ENCODE results near the gene TNS1. TPM values are rescaled to one million over a fixed set of nuclear protein-coding genes. Genes with fewer than 3 reads are reported as not detected.

Gene TNS1
- total and polyA plus RNA-seq, 5 donors, result 243 to 647 (median 513) TPM

DNA sequence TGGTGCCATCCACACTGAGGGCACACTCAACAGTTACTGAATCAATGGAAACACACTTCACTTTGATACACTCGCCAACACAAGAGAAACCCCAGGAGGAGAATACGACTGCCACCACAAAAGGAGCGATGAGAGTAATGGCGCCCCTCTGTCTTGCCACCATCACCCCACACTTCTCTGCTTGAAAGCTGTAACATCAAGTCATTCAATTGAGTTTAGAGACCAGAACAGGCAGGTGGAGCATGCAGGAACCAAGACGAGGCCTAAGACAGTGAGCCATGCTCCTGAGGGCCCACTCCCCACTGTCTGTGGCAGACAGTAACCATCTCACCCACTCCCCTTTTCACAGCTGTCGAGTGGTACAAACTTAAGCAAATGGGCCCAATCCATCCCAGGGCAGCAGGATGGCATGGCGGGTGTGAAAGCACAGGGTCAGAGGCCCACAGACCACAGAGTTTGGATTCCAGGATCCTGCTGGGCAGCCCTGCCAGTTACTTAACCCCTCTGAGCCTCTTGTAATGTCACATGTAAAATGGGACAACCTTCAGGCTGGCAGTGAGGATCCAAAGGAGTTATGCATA, 101.9 kb downstream of the TNS1 start:
- DNase-seq, result peak in 1 of 3 donors; percentile 21
- ATAC-seq, result no peak
- H3K9me3 ChIP-seq (ENCODE audit: control insufficient read depth, low read length), result no peaks in the 10 kb centered on the region
- intact Hi-C loops (cut with DNase I), result loop anchor here in 2 of 4 donors (5.0 kb wide), 2 partner anchors 36 to 41 kb away; no protein-coding TSS in a partner anchor
- 93% methylated on average over 7 of the region's 7 CpGs for WGBS
- no peak overlapping the region for H3K4me3 ChIP-seq (ENCODE audit: low read length)
- peaks cover 75% of the 10 kb centered on the region for H3K4me1 ChIP-seq (ENCODE audit: control insufficient read depth, insufficient read depth, low read length)
- no peaks in the 10 kb centered on the region for H3K27me3 ChIP-seq (ENCODE audit: control insufficient read depth, insufficient read depth)
- peak overlapping the region; percentile 88 for H3K27ac ChIP-seq (ENCODE audit: low read length)

DNA sequence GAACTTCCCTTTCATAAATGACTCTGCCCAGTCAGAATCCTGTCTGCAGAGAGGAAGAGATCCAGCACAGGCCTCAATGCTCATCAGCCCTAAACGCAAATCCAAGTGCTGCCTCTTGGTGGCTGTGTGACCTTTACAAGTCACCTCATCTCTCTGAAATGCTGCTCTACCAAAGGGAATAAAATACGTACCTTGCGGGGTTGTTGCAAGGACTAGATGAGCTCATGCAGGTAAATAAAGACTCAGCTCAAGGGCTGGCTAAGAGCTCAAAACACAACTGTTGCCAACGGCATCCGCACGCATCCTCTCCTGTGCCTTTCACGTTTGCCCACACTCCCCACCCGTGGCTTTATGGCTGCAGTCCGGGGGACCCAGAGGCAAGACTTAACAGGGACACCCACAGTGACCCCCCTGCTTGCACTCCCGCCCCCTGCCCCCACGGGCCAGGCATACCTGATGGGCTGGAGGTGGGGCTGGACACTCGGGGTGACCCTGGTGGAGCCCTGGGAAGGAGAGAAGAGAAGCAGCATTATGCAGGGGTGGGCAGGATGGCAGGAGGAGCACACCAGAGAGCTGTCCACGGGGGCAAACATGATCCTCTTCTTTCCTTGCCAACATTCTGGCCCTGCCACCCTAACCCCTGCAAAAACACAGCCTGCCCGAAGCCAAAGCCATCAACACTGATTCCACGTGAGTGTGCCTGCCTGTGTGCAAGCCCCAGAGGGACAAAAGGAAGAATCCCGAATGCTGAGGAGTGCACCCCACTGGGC, 102.6 kb downstream of the TNS1 start:
- peak in 1 of 3 donors; percentile 69 for DNase-seq

DNA sequence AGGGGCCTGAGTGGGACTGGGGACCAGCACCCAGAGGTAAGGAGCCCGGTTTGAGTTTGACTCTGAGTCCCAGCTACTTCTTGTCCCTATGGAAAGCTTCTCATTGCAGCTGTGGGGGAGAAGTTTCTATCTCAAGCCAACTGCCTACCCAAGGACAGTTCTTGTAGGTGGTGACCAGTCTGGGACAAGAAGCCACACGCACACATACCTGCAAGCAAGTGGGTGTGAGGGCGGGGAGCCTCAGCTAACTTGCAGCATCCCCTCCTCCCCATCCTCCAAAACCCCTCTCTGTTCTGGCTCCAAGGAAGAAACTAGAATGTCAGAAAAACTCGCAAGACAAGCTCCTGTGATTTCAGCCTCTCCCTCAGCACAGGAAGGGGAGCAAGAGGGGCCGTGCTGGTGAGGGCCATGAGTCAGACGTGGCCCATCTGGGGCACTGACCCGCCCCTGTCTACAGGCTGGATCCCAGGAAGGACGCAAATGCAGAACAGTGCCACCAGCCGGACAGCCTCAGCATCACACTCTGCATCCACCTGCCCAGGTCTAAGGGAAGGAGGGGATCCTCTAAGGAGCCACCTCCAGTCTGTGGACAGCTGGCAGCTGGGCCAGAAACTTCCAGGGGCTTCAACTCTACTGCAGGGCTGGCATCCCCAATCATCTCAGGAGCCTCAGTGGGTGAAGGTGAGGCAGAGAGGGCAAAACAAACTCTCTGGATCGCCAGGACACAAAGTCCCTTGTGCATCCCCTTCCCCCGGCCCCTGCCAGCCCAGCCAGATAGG, 103.4 kb downstream of the TNS1 start:
- peak; percentile 12 to 28 for ATAC-seq
- intact Hi-C loops (cut with DNase I), result loop anchor here in 3 of 4 donors (5.0 to 10.0 kb wide), 3 partner anchors 38 to 85 kb away; no protein-coding TSS in a partner anchor
- no peaks in the 10 kb centered on the region for H3K27me3 ChIP-seq (ENCODE audit: control insufficient read depth, insufficient read depth)
- H3K4me3 ChIP-seq (ENCODE audit: low read length), result no peak overlapping the region
- peaks cover 63% of the 10 kb centered on the region for H3K4me1 ChIP-seq (ENCODE audit: control insufficient read depth, insufficient read depth, low read length)
- peak overlapping the region; percentile 88 for H3K27ac ChIP-seq (ENCODE audit: low read length)
- H3K9me3 ChIP-seq (ENCODE audit: control insufficient read depth, low read length), result no peaks in the 10 kb centered on the region
- WGBS, result 55% methylated on average over 11 of the region's 11 CpGs
- DNase-seq, result peak; percentile 80 to 86 (median 84)

More for the DNA sequence above, 102.6 kb downstream of the TNS1 start:
- H3K27me3 ChIP-seq (ENCODE audit: control insufficient read depth, insufficient read depth), result no peaks in the 10 kb centered on the region
- H3K27ac ChIP-seq (ENCODE audit: low read length), result peak overlapping the region; percentile 88
- no peak for ATAC-seq
- peaks cover 69% of the 10 kb centered on the region for H3K4me1 ChIP-seq (ENCODE audit: control insufficient read depth, insufficient read depth, low read length)
- intact Hi-C loops (cut with DNase I), result loop anchor here in 2 of 4 donors (5.0 kb wide), 2 partner anchors 37 to 42 kb away; no protein-coding TSS in a partner anchor
- H3K4me3 ChIP-seq (ENCODE audit: low read length), result no peak overlapping the region
- H3K9me3 ChIP-seq (ENCODE audit: control insufficient read depth, low read length), result no peaks in the 10 kb centered on the region
- WGBS, result 66% methylated on average over 16 of the region's 16 CpGs

- intact Hi-C loops (cut with DNase I), result loop anchor here in 1 of 4 donors (10.0 kb wide), 1 partner anchor 87 kb away; no protein-coding TSS in a partner anchor
- Histone ChIP-seq H3K27ac (ENCODE audit: low read length) (peak overlapping the region; percentile 88), H3K4me3 (ENCODE audit: low read length) (no peak overlapping the region), H3K4me1 (ENCODE audit: control insufficient read depth, insufficient read depth, low read length) (peaks cover 54% of the 10 kb centered on the region), H3K9me3 (ENCODE audit: control insufficient read depth, low read length) (no peaks in the 10 kb centered on the region), H3K27me3 (ENCODE audit: control insufficient read depth, insufficient read depth) (no peaks in the 10 kb centered on the region)
- ATAC-seq, result peak; percentile 1 to 15
- DNase-seq, result peak; percentile 55 to 78 (median 78)
- 55% methylated on average over 23 of the region's 23 CpGs for WGBS
These were observed 104.7 kb downstream of the TNS1 start for GRCh38 chr2:217897816-217898806.

DNA sequence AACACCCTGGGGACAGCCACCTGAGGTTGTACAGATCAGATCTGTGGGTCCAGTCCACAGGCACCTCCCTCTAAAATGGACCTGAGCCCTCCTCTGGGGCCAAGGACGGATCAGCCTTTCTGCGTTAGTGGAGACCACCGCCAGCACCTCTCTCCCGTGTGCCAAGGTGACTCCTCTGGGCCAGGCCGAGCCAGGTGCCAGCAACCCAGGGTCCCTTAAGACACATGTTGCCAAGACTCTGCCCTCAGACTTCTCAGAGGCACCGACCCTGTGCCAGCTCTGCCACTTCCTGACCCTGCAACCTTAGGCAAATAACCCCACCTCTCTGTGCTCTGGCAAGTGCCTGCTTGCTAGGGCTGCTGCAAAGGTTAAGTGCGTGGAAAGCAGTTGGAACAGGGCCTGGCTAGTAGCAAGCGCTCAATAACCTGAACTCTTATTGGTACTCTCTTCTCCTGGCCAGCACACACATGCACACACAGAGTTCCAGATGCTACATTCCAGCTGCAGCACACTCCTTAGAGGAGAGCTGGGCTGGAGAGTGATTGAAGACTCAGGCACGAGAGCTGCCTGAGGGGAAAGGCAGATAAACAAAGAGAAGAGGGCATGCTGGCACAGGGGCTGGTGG, 105.6 kb downstream of the TNS1 start:
- intact Hi-C loops (cut with DNase I), result loop anchor here in 1 of 4 donors (10.0 kb wide), 1 partner anchor 88 kb away; no protein-coding TSS in a partner anchor

DNA sequence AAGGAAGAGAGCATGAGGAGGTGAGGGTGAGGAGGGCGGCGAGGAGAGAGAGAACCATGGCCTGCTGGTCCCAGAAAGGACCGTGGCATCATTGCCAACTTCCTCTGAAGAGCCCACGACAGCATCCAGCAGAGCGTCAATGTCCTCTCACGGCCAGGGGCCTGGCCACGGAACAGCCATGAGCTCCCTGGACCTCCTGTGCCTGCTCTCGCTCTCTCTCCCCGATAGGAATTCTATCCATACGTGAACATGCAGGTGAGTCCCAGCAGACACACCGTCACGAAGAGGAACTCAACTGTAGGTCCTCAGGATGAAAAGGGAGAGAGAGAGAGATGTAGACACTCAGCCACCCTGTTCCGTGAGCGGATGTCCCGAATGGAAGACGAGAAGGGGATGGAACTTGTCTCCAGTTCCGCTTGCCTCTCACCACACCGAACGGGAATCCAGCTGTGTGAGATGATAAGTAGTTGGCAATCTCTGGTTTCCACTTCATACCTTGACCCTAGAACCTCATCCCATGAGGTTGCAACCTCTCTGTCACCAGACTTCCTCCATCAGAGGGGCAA, 107.6 kb downstream of the TNS1 start:
- WGBS, result 80% methylated on average over 19 of the region's 19 CpGs
- Histone ChIP-seq H3K9me3 (ENCODE audit: control insufficient read depth, low read length) (no peaks in the 10 kb centered on the region), H3K4me1 (ENCODE audit: control insufficient read depth, insufficient read depth, low read length) (peaks cover 42% of the 10 kb centered on the region), H3K27ac (ENCODE audit: low read length) (no peak overlapping the region), H3K27me3 (ENCODE audit: control insufficient read depth, insufficient read depth) (no peaks in the 10 kb centered on the region), H3K4me3 (ENCODE audit: low read length) (no peak overlapping the region)
- DNase-seq (no peak), ATAC-seq (no peak)
- intact Hi-C loops (cut with DNase I), result loop anchor here in 1 of 4 donors (10.0 kb wide), 1 partner anchor 90 kb away; no protein-coding TSS in a partner anchor

More for the DNA sequence above, 105.6 kb downstream of the TNS1 start:
- Histone ChIP-seq H3K27ac (ENCODE audit: low read length) (peak overlapping the region; percentile 13), H3K4me3 (ENCODE audit: low read length) (no peak overlapping the region), H3K4me1 (ENCODE audit: control insufficient read depth, insufficient read depth, low read length) (peaks cover 49% of the 10 kb centered on the region), H3K9me3 (ENCODE audit: control insufficient read depth, low read length) (no peaks in the 10 kb centered on the region), H3K27me3 (ENCODE audit: control insufficient read depth, insufficient read depth) (no peaks in the 10 kb centered on the region)
- WGBS, result 74% methylated on average over 9 of the region's 9 CpGs
- DNase-seq (peak in 1 of 3 donors; percentile 39), ATAC-seq (no peak)

DNA sequence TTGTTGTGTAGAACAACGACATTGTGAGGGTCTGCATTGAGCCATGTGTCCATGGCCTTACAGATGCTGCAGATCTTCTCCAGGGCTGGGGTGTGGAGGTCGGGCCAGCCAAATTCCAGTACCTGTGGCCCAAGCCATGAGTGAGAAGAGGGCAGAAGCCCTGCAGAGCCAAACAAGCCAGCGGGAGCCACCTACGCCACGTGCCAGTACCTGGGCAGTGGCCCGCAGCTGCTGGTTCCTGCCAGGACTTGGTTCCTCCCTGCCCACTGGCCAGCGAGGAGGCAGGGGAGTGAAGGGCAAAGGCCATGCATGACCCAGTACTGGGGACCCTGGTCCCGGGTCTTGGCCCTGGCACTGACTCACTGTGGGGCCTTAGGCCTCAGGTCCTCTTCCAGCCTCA, 109.4 kb downstream of the TNS1 start:
- Histone ChIP-seq H3K27me3 (ENCODE audit: control insufficient read depth, insufficient read depth) (no peaks in the 10 kb centered on the region), H3K27ac (ENCODE audit: low read length) (no peak overlapping the region), H3K4me3 (ENCODE audit: low read length) (no peak overlapping the region), H3K9me3 (ENCODE audit: control insufficient read depth, low read length) (no peaks in the 10 kb centered on the region), H3K4me1 (ENCODE audit: control insufficient read depth, insufficient read depth, low read length) (peaks cover 33% of the 10 kb centered on the region)
- DNase-seq (peak in 2 of 3 donors; percentile 48 to 51), ATAC-seq (no peak)
- intact Hi-C loops (cut with DNase I), result loop anchor here in 2 of 4 donors (5.0 to 10.0 kb wide), 3 partner anchors 49 to 94 kb away; no protein-coding TSS in a partner anchor
- 87% methylated on average over 8 of the region's 8 CpGs for WGBS

- intact Hi-C loops (cut with DNase I), result loop anchor here in 2 of 4 donors (5.0 to 10.0 kb wide), 3 partner anchors 50 to 95 kb away; no protein-coding TSS in a partner anchor
- WGBS, result 62% methylated on average over 8 of the region's 8 CpGs
- DNase-seq (peak in 2 of 3 donors; percentile 34 to 40), ATAC-seq (no peak)
- no peak overlapping the region for H3K27ac ChIP-seq (ENCODE audit: low read length)
- peaks cover 33% of the 10 kb centered on the region for H3K4me1 ChIP-seq (ENCODE audit: control insufficient read depth, insufficient read depth, low read length)
- H3K4me3 ChIP-seq (ENCODE audit: low read length), result no peak overlapping the region
- no peaks in the 10 kb centered on the region for H3K9me3 ChIP-seq (ENCODE audit: control insufficient read depth, low read length)
- no peaks in the 10 kb centered on the region for H3K27me3 ChIP-seq (ENCODE audit: control insufficient read depth, insufficient read depth)
These were observed 110.2 kb downstream of the TNS1 start for GRCh38 chr2:217892560-217892959.

DNA sequence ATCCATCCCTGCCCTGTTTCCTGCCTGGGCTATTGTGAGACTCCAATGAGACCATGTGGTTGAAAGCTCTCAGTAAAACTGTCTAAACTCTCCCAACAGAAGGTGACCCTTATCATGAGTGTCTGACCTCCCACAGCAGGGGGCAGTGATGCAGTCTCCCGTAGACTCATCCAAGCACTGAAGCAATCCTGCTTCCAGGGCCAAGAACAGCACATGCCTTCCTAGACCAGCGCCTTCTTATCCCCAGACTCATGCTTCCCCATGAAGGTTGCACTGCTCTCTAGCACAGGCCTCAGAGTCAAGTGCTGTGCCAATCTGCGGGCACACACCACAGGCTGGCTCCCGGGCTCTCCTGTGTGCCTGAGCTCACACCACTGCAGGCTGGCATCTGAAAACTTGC, 112.3 kb downstream of the TNS1 start:
- Histone ChIP-seq H3K4me3 (ENCODE audit: low read length) (no peak overlapping the region), H3K9me3 (ENCODE audit: control insufficient read depth, low read length) (no peaks in the 10 kb centered on the region), H3K27me3 (ENCODE audit: control insufficient read depth, insufficient read depth) (no peaks in the 10 kb centered on the region), H3K27ac (ENCODE audit: low read length) (peak overlapping the region; percentile 49), H3K4me1 (ENCODE audit: control insufficient read depth, insufficient read depth, low read length) (peaks cover 35% of the 10 kb centered on the region)
- intact Hi-C loops (cut with DNase I), result loop anchor here in 2 of 4 donors (5.0 to 10.0 kb wide), 3 partner anchors 52 to 97 kb away; no protein-coding TSS in a partner anchor
- ATAC-seq, result peak; percentile 62 to 67
- DNase-seq, result peak; percentile 65 to 80 (median 71)
- WGBS, result 34% methylated on average over 4 of the region's 4 CpGs
